HG02943 (cell line): ENCODE measurements around the gene IGSF9B.
"Not testable (repeated sequence)": the region's sequence is repeated elsewhere in the genome, so short reads cannot be mapped to it uniquely, and the experiment has no call there.

ENCODE experiments used
- ATAC-seq: cut with Tn5 transposase; IDR thresholded peaks from one replicate; pipeline ENCODE4 v1.9.1; 2021; ENCODE audit warnings: mild to moderate bottlenecking, low read depth, moderate library complexity; ENCODE audit not compliant: unreplicated experiment

IGSF9B gene, protein sequence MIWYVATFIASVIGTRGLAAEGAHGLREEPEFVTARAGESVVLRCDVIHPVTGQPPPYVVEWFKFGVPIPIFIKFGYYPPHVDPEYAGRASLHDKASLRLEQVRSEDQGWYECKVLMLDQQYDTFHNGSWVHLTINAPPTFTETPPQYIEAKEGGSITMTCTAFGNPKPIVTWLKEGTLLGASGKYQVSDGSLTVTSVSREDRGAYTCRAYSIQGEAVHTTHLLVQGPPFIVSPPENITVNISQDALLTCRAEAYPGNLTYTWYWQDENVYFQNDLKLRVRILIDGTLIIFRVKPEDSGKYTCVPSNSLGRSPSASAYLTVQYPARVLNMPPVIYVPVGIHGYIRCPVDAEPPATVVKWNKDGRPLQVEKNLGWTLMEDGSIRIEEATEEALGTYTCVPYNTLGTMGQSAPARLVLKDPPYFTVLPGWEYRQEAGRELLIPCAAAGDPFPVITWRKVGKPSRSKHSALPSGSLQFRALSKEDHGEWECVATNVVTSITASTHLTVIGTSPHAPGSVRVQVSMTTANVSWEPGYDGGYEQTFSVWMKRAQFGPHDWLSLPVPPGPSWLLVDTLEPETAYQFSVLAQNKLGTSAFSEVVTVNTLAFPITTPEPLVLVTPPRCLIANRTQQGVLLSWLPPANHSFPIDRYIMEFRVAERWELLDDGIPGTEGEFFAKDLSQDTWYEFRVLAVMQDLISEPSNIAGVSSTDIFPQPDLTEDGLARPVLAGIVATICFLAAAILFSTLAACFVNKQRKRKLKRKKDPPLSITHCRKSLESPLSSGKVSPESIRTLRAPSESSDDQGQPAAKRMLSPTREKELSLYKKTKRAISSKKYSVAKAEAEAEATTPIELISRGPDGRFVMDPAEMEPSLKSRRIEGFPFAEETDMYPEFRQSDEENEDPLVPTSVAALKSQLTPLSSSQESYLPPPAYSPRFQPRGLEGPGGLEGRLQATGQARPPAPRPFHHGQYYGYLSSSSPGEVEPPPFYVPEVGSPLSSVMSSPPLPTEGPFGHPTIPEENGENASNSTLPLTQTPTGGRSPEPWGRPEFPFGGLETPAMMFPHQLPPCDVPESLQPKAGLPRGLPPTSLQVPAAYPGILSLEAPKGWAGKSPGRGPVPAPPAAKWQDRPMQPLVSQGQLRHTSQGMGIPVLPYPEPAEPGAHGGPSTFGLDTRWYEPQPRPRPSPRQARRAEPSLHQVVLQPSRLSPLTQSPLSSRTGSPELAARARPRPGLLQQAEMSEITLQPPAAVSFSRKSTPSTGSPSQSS (N-terminal part only)

DNA sequence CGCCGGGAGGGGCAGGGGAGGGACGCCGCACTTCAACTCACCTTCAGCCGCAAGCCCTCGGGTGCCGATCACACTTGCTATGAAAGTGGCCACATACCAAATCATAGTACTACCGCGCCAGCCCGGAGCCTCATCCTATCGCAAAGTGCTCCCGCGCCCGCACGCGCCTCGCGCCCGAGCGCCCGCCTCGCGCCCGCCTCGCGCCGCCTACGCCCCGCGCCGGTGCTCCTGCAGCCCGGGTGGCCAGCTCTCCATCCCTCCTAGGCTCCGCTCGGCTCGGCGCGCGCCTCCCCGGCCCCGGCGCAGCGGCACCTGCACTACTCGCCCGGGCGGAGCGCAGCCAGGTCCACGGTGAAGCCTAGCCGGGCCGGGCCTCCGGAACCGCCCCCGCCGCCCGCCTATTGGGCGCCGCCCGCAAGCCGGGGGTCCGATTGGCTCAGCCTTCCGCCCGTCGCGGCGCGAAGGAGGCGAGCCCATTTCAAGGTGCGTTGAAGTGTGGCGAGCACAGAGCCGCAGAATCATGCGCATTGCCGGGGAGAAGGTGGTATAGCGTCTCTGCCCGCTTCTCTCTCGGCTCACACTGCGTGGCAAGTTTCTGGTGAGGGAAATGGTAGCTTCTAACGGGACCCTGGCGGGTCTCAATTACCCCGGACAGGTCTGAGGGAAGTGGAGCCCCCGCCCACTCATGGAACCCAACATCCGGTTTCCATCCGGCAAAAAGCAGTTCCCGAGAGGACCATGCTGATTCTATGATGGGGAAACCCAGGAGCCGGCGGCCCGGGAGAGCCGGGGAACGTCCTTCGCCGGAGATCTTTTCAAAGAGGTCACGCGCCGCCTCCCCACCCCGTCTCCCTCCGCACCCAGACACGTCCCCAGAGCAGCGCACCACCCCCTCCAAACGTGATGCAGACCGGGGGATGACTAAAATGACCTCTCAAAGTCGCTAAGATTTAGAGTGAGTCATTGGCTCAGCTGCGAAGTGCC, at the start of gene IGSF9B:
TSS of gene IGSF9B (minus strand) at position 319 of the 984 bp plus-strand sequence. CDS start at position 105, 214 bp downstream.
- peak; percentile 97 for ATAC-seq

DNA sequence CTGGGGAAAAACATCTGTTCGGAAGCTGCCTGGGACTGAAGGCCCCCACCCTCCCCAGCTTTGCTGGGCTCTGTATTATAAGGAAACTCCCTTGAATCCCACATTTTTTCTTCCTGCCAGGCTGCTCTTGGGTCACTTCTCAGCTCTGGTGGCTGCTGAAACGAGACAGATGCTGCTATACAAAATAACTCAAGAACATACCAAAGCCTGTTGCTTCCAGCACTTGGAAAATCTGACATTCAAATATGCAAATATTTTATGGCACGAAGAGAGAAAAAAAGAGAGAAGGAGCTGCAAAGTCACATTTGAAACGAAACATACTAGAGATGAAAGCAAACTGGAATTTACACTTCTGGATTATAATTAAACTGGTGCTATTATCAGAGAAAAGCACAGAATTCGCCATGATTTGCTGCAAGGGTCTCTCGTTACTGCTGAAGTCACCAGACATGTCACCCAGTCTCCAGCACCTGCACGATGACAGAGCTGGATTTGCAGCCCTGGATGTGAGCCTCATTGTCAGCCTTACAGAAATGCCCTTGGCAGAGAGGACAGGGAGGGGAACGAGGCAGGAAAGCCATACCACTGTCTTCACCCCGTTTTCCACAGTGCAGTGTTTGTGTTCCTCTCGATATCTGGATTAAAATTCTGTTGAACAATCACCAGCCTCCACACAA, 47.9 kb upstream of the IGSF9B start:
- ATAC-seq = no peak

DNA sequence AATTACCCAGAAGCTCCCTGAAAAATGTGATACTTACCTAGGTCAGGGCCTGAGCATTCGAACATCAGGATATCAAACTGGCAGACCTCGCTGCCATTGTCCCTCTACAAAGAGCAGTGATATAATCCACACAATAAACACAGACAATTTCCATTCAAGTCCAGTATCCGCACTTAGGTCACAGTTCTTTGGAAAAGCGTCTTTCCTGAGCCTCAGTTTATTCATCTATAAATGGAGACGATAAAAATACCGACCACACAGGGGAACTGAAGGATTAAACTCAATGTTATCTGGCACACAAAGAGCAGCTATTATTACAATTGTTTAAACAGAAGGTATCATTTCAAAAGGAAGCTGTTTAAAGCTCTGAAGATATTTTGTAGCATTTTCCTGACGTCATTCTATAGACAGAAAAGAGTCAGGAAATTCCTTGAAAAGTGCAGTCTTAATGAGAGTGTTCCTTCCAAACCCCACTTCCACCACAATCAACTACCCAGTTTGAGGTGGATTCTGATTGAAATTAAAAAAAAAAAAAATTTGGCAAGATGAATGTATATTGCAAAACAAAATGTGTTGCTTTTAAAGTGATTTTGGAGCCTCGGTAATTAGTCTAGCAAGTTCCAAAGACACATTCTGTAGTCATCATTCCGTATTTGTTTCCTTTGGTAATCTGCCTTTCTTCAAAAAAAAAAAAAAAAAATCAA, 47.2 kb upstream of the IGSF9B start:
- no peak for ATAC-seq

DNA sequence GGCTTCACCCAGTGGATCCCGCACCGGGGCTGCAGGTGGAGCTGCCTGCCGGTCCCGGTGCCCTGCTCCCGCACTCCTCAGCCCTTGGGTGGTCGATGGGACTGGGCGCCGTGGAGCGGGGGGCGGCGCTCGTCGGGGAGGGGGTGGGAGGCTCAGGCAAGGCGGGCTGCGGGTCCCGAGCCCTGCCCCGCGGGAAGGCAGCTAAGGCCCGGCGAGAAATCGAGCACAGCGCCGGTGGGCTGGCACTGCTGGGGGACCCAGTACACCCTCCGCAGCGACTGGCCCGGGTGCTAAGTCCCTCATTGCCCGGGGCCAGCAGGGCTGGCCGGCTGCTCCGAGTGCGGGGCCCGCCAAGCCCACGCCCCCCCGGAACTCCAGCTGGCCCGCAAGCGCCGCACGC, 46.1 kb upstream of the IGSF9B start:
- ATAC-seq = not testable (repeated sequence)

DNA sequence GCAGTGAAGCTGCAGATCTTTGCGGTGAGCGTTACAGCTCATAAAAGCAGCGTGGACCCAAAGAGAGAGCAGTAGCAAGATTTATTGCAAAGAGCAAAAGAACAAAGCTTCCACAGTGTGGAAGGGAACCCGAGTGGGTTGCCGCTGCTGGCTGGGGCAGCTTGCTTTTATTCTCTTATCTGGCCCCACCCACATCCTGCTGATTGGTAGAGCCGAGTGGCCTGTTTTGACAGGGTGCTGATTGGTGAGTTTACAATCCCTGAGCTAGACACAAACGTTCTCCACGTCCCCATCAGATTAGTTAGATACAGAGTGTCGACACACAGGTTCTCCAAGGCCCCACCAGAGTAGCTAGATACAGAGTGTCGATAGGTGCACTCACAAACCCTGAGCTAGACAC, 45.6 kb upstream of the IGSF9B start:
- ATAC-seq = not testable (repeated sequence)

DNA sequence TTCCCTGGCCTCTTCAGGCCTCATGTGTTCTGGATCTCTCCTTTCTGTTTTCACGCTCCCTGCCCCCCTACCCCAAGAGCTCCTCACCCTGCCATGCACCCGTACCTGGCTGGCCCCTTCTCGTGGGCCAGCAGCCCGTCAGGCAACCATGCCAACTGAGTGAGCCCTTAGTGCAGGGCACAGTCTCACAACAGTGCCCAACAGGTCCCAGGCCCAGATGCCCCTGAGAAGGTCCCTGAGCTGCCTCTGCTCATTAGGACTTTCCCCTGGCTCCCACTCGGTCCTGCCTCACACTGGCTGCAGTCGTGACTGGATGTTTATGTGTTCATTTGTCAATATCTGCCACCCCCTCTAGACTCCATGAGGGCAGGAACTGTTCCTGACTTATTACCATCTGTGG, 44.8 kb upstream of the IGSF9B start:
- ATAC-seq = no peak

DNA sequence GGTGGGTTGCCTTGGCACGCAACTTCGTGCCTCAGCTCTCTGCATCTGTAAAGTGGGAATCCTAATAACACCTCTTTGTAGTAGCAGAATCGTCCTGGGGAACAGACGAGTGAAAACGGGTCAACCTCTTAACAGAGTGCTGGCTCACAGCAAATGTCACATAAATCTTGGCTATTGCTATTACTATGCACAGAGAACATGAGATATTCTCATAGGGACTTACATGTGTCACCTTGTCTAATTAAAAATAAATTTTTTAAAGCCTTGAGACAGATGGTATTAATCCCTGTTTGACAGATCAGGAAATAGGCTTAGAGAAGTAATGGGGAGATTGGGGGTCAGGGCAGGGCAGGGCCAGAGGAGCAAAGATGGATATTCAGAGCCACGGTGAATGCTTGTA, 44.3 kb upstream of the IGSF9B start:
- no peak for ATAC-seq

DNA sequence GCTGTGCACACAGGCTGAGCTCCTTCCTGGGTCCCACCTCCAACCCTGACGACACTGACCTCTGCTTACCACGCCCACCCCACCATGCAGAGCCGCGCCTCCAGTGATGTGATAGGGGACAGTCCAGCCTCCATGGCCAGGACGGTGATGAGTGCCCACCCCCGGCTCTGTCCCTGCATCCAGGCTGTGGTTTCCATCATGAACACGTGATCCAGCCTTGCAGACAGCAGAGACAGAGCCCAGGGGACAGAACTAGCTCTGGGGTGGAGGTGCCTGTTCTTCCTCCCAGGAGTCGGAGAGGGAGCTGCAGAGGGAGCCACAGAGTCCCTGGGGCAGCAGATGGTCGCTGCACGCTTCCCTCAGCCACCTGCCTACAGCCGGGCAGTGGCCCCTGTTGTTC, 42.6 kb upstream of the IGSF9B start:
- ATAC-seq = no peak

DNA sequence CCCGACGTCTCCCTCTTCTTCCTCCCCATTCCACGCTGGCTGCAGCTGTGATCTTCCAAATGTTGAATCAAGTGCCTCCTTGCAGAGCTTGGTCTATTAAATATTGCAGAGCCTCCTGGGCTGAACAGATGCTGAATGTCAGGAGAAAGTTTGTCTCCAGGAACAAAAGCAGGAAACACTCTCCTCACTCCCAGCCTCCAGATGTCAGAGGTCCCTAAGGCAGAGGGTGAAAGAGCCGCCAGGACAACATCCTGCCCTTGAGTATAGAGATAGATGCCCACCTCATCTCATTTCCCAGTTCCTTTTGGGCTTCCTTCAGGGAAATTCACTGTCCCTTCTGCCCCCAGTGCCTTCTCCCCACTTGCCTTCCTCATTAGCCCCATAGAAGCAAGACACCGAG, 40.8 kb upstream of the IGSF9B start:
- no peak for ATAC-seq

DNA sequence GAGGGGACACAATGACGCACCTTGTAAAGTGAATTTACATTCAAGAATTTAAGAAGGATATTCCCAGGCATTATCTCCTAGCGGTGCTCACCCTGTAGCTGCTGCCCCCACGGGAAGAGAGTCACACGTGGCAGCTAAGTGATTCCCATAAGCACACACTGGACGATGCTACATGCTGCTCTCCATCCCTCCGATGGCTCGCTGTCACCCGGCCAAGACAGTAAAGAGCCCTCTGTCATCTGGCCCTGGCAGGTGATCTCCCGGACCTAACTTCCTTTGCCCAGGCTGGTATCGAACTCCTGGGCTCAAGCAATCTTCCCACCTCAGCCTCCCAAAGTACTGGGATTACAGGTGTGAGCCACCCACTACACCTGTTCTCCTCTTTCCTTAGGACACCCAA, 39.9 kb upstream of the IGSF9B start:
- no peak for ATAC-seq

DNA sequence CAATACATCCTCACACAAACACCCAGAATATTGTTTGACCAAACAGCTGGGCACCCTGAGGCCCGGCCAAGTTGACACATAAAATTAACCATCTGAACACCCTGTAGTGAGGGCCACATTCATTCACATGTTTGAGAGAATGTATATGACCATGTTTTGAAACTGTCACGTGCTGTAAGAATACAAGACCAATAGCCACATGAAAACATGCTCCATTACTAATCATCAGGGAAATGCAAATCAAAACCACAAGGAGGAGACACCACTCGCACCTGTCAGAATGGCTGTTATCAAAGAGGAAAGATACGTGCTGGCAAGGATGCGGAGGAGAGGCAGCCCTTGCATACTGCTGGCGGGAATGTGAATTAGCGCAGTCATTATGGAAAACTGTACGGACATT, 38.3 kb upstream of the IGSF9B start:
- no peak for ATAC-seq

DNA sequence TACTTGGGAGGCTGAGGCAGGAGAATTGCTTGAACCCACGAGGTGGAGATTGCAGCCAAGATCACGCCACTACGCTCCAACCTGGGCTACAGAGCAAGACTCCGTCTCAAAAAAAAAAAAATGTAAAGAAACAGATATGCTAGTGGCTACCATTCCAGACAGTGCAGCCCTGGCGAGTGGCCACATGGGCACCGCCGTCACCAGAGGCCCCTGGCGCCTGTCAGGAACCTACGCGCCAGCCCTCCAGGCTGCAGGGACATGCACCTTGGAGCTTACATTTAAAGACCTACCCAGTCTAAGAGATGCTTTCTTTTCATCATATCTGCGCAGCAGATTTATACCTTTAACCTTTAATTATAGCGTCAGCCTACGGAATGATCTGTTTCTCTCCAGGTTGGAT, 37.2 kb upstream of the IGSF9B start:
- no peak for ATAC-seq

DNA sequence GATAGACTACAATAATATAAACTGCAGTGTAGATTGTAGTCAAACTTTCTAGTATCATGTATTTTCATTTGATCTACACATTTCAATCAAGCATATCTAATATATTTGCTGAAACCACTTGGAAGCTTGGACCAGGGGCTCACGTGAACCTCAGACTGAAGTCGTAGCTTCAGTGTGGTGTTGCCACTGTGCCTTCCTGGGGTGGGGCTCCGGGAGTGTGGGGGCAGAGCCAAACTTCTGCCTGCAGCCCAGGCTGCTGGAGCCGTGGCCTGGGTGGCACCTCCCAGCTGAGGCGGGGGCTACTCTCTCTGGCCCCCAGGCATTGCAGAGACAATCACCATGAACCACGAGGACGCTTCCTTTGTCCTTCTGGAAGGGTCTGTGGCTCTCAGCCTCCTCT, 36.3 kb upstream of the IGSF9B start:
- ATAC-seq = no peak

DNA sequence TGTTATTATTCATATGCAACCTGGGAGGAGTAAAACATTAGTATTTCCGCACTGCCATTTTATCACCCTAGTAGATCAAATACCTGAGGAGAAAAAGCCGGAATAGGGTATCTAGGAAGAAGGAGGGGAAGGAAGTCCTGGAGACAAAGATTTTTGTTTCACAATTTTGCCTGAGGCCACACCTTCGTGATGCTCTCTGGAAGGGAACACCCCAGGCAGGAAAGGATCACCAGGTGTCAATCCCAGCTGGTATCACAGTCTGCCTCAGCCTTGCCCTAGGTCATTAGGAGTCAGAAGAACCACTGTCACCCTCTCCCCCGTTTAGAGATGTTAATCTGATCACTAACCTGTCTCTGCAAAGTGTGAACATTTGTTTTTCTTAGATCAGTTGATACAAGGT, 35.4 kb upstream of the IGSF9B start:
- no peak for ATAC-seq

DNA sequence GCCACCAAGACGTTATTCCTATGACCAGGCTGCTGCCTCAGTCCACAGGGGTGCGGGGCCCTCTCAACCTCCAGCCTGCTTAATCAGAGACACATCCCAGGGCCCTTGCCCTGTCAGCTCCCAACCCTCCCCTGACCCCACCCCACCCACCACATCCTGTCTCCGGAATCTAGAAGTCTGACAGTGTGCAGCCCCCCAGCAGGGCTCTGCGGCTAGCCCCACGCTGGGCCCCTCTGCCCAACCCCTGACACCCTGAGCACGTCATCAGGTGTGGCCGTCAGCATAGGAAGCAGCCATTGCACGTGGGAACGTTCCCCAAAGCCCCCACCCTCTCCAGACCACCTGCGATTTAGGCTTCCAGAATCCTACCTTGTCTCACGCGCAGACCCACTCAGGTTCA, 34.3 kb upstream of the IGSF9B start:
- no peak for ATAC-seq

DNA sequence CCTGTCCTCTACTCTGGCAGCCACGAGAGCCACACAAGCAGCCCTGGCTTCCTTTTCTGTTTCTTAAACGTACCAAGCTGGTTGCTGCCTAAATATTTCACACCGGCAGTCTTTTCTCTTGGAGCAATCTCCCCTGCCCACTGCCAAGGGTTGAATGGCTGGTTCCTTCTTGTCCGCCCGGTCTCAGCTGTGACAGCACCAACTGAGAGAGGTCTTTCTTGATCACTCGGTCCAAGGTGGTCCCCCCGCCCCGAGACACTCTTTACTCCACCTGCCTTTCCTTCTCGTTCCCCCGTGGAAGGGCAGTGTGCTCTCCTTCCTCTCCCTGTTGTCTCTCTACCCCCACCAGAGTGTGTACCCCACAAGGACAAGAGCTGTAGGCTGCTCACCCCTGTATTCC, 33.7 kb upstream of the IGSF9B start:
- no peak for ATAC-seq

DNA sequence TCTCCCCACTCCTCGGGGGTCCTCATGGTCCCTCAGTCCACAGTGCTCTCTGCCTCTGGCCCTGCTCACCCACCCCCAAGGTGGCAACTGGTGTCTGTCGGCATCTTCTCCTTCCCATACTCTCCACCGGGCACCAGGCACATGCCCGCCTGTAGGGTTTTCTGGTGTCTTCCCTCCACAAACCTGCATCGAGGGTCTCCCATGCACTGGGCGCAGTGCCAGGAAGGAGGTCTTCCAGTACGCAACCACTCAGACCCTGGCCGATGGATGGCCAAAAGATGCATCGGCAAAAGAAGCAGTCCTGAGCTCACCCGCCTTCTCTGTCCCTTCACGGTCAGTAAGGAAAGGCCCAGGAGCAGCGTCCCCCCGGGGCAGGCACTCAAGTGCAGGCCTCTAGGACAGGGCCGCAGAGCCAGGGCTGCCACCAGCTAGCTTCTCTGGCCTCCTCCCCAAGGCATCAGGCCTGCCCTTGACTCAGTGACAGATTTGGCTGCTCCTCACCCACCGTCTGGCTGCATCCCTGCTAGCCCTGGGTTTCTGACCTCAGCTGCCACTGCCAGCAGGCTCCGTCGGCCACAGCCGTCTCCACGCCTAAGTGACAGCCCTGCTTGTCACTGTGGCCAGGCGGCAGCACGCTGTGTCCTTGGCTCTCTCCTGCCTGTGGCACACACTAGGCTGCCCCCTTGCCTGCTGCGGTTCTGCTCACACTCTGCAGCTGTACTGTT, 32.1 kb upstream of the IGSF9B start:
- ATAC-seq = no peak

DNA sequence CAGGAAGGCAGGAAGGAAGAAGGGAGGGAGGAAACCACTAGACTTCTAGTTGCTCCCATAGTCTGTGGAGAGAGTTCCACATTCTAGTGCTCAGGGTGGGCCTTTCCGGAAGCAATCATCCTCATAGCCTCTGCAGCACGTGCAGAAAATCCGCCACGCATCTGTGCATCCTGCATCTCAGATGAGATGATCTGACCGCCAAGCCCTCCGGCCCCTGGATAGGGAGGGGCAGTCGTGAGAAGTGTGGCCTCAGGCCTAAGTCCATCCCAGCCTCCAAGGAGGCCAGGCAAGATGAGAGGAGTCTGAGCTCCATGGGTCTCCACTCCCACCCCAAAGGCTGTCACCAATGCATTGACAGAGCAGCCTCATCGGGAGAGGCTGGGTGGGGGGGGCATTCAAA, 30.4 kb upstream of the IGSF9B start:
- ATAC-seq = no peak
